MG63 (cell line): ENCODE results near the gene HNRNPF. TPM values are rescaled to one million over a fixed set of nuclear protein-coding genes. Genes with fewer than 3 reads are reported as not detected.
"Not testable (repeated sequence)": the region's sequence is repeated elsewhere in the genome, so short reads cannot be mapped to it uniquely, and the experiment has no call there.

Experiments
- DNase-seq: peaks from one replicate; pipeline ENCODE4 v3.0.0-alpha.2; 2020
- H3K27me3 ChIP-seq: fragments of 250-450 bp; sonication (Bioruptor Pico); 2 replicates; pipeline ENCODE4 v1.5.1; 2020; ENCODE audit warnings: mild to moderate bottlenecking, moderate library complexity
- H3K36me3 ChIP-seq: fragments of 250-450 bp; sonication (Bioruptor Pico); 2 replicates; pipeline ENCODE4 v1.5.1; 2020; ENCODE audit warnings: mild to moderate bottlenecking, moderate library complexity
- H3K4me3 ChIP-seq: fragments of 250-450 bp; sonication (Bioruptor Pico); 2 replicates; pipeline ENCODE4 v1.5.1; 2020; ENCODE audit warnings: mild to moderate bottlenecking, moderate library complexity
- H3K9me3 ChIP-seq: fragments of 250-450 bp; sonication (Bioruptor Pico); 2 replicates; pipeline ENCODE4 v1.5.1; 2020; ENCODE audit warnings: mild to moderate bottlenecking, moderate library complexity
- total RNA-seq: library from RNA; depleted of rRNA; stranded (reverse); fragments of >200 nt; shearing (Covaris generic); gene quantifications from 2 replicates; pipeline ENCODE4 v1.2.3, GENCODE V29; 2014; ENCODE audit warnings: low replicate concordance

The HNRNPF gene
- total RNA-seq, 1 experiment from 2014 or later = 286 TPM

DNA sequence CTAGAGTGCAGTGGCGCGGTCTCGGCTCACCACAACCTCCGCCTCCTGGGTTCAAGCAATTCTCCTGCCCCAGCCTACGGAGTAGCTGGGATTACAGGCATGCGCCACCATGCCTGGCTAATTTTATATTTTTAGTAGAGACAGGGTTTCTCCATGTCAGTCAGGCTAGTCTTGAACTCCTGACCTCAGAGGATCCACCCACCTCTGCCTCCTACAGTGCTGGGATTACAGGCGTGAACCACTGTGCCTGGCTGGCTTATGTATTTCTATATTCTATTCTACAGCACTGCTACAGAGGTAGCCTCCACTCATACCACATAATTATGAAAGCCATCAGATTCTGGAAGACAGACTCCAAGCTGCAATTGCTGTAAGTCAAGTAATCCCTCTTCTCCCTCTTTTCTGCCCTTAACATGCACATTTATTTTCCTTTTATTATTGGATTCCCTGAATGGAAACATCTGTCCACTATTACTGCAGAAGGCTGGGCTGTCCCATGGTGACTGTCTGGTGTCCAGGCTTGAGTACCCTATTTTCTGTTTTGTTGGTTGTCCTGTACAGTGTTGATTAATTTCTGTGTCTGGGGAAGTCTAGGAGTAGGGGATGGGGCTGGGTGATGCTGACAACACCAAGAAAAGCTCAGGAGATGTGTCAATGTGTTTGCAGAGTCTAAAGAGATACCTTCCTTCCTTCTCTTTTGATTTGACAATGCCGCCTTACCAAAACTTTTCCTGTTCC lies 22.1 kb upstream of the HNRNPF start:
- H3K9me3 ChIP-seq = no peaks in the 10 kb centered on the region
- no peak overlapping the region for H3K4me3 ChIP-seq
- no peak for DNase-seq
- H3K36me3 ChIP-seq = no peaks in the 10 kb centered on the region
- H3K27me3 ChIP-seq = no peaks in the 10 kb centered on the region

DNA sequence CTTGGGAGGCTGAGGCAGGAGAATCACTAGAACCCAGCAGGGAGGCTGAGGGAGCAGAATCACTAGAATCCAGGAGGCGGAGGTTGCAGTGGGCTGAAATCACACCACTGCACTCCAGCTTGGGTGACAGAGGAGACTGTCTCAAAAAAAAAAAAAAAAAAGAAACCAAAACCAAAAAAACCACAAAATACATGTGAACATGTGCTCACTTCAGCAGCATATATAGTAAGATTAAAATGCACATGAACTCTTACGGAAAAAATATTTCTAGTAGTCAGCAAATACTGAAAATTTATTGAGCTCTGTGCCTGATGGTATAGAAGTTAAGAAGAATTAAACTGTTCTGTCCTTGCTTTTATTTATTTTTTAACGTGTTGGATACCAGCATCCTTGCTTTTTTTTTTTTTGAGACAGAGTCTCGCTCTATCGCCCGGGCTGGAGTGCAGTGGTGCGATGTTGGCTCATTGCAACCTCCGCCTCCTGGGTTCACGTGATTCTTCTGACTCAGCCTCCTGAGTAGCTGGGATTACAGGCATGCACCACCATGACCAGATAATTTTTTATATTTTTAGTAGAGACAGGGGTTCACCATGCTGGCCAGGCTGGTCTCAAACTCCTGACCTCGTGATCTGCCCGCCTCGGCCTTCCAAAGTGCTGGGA lies 18.3 kb upstream of the HNRNPF start:
- no peak overlapping the region for H3K4me3 ChIP-seq
- H3K9me3 ChIP-seq = no peaks in the 10 kb centered on the region
- H3K27me3 ChIP-seq = no peaks in the 10 kb centered on the region
- no peaks in the 10 kb centered on the region for H3K36me3 ChIP-seq
- DNase-seq = no peak

DNA sequence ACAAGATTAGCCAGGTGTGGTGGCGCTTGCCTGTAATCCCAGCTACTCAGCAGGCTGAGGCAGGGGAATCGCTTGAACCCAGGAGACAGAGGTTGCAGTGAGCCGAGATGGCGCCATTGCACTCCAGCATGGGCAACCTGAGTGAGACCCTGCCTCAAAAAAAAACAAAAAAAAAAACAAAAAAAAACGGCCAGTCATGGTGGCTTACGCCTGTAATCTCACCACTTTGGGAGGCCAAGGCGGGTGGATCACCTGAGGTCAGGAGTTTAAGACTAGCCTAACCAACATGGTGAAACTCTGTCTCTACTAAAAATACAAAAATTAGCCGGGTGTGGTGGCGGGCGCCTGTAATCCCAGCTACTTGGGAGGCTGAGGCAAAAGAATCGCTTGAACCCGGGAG lies 17.5 kb upstream of the HNRNPF start:
- not testable (repeated sequence) for H3K36me3 ChIP-seq, H3K27me3 ChIP-seq, DNase-seq, H3K9me3 ChIP-seq, H3K4me3 ChIP-seq

DNA sequence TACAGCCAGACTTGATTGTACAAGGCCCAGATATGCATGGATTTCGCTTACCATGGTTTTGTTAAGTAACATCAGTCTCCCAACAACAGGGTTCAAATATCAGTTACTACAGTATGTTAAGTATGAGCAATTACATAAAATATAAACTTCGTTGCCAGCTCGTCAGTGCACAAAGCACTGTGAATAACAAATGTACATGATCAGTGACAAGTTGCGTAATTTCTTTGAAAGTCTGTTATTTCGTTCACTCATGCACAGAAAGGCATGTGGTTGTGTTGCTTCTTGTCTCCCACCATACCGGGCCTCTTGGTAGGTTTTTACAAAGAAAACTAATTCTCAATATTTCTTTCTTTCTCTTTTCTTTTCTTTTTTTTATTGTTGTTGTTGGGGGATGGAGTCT lies 15.4 kb upstream of the HNRNPF start:
- no peaks in the 10 kb centered on the region for H3K9me3 ChIP-seq
- H3K4me3 ChIP-seq = no peak overlapping the region
- H3K36me3 ChIP-seq = no peaks in the 10 kb centered on the region
- no peak for DNase-seq
- H3K27me3 ChIP-seq = no peaks in the 10 kb centered on the region

DNA sequence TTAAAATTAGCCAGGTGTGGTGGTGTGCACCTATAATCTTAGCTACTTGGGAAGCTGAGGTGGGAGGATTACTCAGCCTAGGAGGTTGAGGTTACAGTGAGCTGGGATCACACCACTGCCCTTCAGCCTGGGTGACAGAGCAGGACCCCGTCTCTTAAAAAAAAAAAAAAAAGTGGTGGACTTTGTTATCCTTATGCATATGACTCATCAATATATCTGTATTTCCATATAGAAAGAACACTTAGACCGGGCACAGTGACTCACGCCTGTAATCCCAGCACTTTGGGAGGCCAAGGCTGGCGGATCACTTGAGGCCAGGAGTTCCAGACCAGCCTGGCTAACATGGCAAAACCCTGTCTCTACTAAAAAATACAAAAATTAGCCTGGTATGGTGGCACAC lies 13.0 kb upstream of the HNRNPF start:
- DNase-seq = peak; percentile 34
- not testable (repeated sequence) for H3K4me3 ChIP-seq, H3K36me3 ChIP-seq, H3K27me3 ChIP-seq, H3K9me3 ChIP-seq

DNA sequence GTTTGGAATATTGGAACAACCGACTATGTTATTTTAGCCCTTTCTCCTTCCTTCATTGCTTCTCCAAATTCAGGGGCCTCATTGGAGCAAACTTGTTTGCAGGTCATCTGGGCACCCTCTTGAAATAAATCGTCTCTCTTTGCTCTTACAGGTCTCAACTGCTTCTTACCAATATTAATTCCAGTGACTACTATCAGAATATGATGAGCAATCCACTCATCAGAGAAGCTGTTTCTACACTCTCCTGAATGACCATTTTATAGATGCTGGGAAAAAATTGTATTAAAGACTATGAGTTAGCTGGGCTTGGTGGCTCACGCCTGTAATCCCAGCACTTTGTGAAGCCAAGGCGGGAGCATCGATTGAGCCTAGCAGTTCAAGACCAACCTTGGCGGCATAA lies 12.5 kb upstream of the HNRNPF start:
- no peaks in the 10 kb centered on the region for H3K27me3 ChIP-seq
- DNase-seq = no peak
- H3K9me3 ChIP-seq = no peaks in the 10 kb centered on the region
- peak overlapping the region; percentile 59 for H3K4me3 ChIP-seq
- no peaks in the 10 kb centered on the region for H3K36me3 ChIP-seq

DNA sequence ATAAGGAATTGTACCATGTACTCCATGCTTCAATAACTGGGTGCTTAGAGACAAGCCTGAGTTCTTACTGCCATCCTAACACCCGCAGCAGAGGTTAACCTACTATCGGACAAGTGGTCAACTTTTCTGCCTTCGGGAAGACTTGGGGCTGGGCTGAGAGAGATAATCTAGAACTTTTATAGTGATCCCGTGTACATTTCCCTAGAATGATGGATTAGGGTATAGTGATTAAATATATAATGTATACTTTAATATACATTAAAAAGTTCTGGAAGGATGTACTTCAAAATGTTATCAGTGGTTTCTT lies 12.2 kb upstream of the HNRNPF start:
- Histone ChIP-seq H3K27me3 (no peaks in the 10 kb centered on the region), H3K4me3 (peak overlapping the region; percentile 59), H3K36me3 (no peaks in the 10 kb centered on the region), H3K9me3 (no peaks in the 10 kb centered on the region)
- DNase-seq = no peak

DNA sequence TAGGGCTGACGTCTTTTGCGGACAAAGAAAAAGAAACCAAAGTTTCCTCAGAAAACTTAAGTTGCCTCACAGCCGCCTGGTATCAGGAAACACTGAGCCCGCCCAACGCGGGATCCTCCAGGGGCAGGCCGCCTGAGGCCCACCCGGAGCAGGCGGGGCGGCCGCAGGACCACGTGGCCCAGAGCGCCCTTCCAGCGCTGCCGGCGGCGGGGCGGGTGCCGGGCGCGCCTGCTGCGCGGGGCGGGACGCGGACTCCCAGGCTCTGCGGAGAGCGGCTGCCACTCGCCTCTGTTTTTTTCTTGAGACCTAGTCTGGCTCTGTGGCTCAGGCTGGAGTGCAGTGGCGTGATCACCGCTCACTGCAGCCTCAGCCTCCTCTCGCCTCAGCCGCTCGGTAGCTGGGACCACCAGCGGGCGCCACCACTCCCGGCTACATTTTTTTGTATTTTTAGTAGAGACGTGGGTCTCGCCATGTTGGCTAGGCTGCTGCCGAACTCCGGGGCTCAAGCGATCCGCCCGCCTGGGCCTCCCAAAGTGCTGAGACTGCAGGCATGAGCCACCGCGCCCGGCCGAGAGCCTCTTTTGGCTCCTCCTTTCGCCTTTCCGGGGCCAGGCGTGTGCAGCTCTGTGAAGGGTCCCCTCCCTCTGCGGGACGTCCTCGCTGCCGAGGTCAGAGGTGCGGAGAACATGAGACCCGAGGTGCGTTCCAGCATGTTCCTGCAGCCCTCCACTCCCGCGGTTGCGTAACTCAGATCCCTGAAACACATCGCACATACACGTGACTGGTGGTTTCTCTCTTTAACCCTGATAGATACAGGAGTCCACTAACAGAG lies 11.6 kb upstream of the HNRNPF start:
- Histone ChIP-seq H3K27me3 (no peaks in the 10 kb centered on the region), H3K9me3 (no peaks in the 10 kb centered on the region), H3K4me3 (peak overlapping the region; percentile 59), H3K36me3 (no peaks in the 10 kb centered on the region)
- DNase-seq = peak; percentile 92

DNA sequence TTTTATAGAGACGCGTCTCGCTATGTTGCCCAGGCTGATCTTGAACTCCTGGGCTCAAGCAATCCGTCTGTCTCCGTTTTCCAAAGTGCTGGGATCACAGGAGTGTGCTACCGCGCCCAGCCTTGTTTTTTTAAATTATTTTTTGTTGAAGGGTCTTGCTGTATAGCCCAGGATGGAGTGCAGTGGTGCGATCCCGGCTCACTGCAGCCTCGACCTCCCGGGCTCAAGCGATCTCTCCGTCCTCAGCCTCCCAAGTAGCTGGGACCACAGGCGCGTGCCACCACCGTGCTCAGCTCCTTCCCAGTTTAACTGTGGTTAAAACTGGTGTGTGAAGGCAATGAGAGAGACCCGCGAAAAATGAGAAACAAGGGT lies 11.0 kb upstream of the HNRNPF start:
- Histone ChIP-seq H3K27me3 (no peaks in the 10 kb centered on the region), H3K9me3 (no peaks in the 10 kb centered on the region), H3K36me3 (no peaks in the 10 kb centered on the region), H3K4me3 (peak overlapping the region; percentile 59)
- no peak for DNase-seq

DNA sequence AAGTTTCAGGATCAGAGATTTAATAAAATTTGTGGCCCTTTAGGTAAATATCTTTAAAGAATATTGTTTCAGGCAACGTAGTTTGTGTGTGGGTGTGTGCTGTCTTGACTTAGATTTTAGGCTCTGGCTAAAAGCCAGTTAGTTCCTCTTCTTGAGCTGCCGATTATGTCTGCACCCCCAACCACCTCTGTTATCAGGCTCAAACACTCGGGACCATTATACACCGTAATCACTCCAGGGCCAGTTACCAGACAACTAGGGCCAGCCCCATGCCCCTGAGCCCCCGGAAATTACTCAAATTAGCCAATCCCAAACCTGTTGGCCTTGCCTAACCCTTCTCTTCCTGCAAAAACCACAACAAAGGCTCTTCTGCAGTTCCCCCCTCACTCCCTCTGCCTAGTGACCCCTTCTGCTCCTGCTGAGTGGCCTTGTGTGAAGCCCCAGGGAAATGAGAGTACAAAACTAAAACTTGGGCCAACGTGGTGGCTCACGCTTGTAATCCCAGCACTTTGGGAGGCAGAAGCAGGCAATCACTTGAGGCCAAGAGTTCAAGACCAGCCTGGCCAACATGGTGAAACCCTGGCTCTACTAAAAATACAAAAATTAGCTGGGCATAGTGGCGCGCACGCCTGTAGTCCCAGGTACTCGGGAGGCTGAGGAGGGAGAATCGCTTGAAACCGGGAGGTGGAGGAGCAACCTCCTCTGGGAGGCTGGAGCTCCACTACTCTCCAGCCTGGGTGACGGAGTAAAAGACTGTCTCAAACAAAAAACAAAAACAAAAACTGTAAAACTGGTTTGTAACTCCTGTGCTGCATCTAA lies 9.2 kb upstream of the HNRNPF start:
- Histone ChIP-seq H3K36me3 (no peaks in the 10 kb centered on the region), H3K27me3 (no peaks in the 10 kb centered on the region), H3K4me3 (no peak overlapping the region), H3K9me3 (no peaks in the 10 kb centered on the region)
- DNase-seq = no peak

DNA sequence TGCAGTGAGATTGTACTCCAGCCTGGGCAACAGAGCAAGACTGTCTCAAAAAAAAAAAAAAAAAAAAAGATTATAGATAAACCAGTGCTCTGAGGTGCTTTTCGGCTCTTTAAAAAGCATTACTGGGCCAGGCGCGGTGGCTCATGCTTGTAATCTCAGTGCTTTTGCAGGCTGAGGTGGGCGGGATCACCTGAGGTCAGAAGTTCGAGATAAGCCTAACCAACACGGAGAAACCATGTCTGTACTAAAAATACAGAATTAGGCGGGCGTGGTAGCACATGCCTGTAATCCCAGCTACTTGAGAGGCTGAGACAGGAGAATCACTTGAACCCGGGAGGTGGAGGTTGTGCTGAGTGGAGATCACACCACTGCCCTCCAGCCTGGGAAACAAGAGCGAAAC lies 6.6 kb upstream of the HNRNPF start:
- Histone ChIP-seq H3K36me3 (no peaks in the 10 kb centered on the region), H3K27me3 (no peaks in the 10 kb centered on the region), H3K9me3 (no peaks in the 10 kb centered on the region), H3K4me3 (no peak overlapping the region)
- DNase-seq = no peak

DNA sequence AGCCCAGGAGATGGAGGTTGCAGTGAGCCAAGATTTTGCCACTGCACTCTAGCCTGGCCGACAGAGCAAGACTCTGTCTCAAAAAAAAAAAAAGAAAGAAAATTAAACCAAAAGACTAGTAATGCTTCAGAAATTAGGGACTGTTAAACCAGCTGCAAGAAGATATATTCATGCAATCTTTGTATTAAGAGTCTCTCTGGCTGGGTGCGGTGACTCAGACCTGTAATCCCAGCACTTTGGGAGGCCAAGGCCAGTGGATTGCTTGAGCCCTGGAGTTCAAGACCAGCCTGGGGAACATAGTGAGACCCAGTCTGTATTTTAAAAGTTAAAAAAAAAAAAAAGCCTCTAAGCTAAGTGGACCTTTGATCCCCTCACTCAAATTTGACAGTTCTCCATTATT lies 2.5 kb upstream of the HNRNPF start:
- Histone ChIP-seq H3K4me3 (no peak overlapping the region), H3K27me3 (no peaks in the 10 kb centered on the region), H3K9me3 (no peaks in the 10 kb centered on the region), H3K36me3 (peaks cover 18% of the 10 kb centered on the region)
- peak; percentile 66 for DNase-seq

DNA sequence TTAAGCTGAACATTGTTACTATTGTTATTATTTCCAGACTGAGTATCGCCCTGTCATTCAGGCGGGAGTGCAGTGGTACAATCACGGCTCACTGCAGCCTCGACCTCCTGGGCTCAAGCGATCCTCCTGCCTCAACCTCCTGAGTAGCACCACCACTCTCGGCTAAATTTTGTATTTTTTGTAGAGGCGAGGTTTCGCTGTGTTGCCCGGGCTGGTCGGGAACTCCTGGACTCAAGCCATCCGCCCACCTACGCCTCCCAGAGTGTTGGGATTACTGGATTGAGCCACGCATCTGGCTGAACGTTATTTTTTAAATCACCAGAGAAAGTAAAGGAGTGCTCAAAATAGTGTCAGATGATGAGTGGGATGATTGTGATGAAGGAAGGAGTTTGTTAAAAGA lies 1.4 kb upstream of the HNRNPF start:
- no peak for DNase-seq
- peaks cover 30% of the 10 kb centered on the region for H3K36me3 ChIP-seq
- peak overlapping the region; percentile 76 for H3K4me3 ChIP-seq
- H3K27me3 ChIP-seq = no peaks in the 10 kb centered on the region
- H3K9me3 ChIP-seq = no peaks in the 10 kb centered on the region

DNA sequence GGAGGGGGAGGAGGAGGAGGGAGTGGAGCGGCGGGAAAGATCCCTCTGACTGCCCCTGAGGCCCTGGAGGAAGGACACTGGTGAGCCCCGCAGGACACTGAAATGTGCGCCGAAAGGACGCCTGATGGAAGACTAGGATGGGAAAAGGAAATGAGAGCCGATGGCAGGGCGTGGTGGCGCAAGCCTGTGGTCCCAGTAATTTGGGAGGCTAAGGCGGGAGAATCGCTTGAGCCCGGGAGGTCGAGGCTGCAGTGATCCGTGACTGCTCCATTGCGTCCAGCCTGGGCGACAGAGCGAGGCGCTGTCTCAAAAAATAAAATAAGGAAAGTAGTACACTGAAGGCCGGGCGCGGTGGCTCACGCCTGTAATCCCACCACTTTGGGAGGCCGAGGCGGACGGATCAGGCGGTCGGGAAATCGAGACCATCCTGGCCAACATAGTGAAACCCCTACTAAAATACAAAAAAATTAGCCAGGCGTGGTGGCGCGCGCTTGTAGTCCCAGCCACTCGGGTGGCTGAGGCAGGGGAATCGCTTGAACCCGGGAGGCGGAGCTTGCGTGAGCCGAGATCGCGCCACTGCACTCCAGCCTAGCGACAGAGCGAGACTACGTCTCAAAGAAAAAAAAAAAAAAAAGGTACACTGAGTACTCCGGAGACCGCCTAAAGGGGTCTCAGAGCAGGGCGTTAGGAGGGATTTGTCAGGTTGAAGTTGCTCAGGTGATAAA lies 561 bp upstream of the HNRNPF start:
- H3K36me3 ChIP-seq = peaks cover 37% of the 10 kb centered on the region
- DNase-seq = peak; percentile 45
- H3K27me3 ChIP-seq = no peaks in the 10 kb centered on the region
- no peaks in the 10 kb centered on the region for H3K9me3 ChIP-seq
- H3K4me3 ChIP-seq = peak overlapping the region; percentile 76

DNA sequence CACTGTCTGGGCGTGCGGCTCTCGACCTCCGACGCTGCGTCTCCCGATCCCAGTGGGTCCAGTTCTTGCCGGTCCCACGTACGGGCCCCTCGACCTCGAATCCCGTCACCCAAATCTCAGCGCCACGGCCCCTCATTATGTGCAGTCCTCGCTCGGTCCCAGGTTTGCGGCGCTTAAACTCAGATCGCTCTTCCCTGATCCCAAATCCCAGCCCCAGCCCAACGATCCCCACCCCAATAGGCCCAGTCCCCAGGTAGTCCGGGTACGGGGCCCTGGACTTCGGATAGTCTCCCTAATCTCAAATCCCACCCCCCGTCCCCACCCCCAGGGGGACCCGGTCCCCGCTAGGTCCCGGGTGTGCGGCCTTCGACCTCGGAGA lies 666 bp downstream of the HNRNPF start:
- Histone ChIP-seq H3K36me3 (peaks cover 48% of the 10 kb centered on the region), H3K9me3 (no peaks in the 10 kb centered on the region), H3K4me3 (peak overlapping the region; percentile 76), H3K27me3 (no peaks in the 10 kb centered on the region)
- peak; percentile 19 for DNase-seq

DNA sequence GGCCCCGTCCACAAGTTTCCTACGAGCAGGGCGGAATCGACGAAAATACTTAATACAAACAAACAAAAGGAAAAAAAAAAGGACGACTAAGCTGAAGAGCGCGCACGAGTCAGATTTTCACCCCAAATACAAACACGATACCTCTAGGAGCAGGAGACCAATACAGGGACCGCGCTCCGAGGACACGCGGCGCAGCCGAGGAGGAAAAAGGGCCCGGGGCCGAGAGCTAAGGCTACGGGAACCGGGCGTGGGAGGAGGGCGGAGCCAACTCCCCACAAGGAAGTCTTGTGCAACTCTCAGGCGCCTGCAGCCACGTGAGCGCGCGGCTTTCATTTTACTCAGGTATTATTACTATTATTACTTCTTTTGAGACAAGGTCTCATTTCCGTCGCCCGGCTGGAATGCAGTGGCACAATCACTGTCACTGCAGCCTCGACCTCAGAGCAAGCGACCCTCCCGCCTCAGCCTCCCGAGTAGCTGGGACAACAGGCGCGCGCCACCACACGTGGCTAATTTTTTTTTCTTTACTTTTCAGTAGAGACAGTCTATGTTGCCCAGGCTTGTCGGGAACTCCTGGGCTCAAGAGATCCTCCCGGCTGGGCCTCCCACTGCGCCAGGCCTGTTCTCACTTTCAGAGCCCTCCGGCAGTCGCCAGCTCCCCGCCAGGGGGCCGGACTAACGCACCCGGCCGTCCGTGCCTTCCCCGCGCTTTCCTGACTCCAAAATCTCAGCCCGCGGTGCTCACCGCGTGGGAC lies 1.2 kb downstream of the HNRNPF start:
- Histone ChIP-seq H3K36me3 (peaks cover 53% of the 10 kb centered on the region), H3K4me3 (peak overlapping the region; percentile 76), H3K9me3 (no peaks in the 10 kb centered on the region), H3K27me3 (no peaks in the 10 kb centered on the region)
- peak; percentile 91 for DNase-seq
